H1 (cell line): Measurements from ENCODE around the gene YIPF3. TPM values are rescaled to one million over a fixed set of nuclear protein-coding genes. Genes with fewer than 3 reads are reported as not detected.

ENCODE experiments used
- CTCF ChIA-PET: fragments of 300-600 bp; sonication (Branson Sonifier 250); formaldehyde crosslinking; loops from one replicate; lab custom pipeline; 2021; ENCODE audit not compliant: partially characterized antibody; lab: Charles Lee
- POLR2A ChIA-PET: fragments of 300-600 bp; sonication (Branson Sonifier 250); formaldehyde crosslinking; loops from one replicate; lab custom pipeline; 2021; ENCODE audit warnings: inconsistent platforms; ENCODE audit not compliant: partially characterized antibody; lab: Charles Lee
- DNase-seq, 2 experiments: peaks; one replicate each; pipeline versions ENCODE4 v3.0.0 to v3.0.0-alpha.2; 2010 to 2022; ENCODE audit warnings: low spot score in 2 of 2, low read depth in 1 of 2, mixed read lengths in 1 of 2
- FAIRE-seq: peaks from 2 replicates; lab custom pipeline; 2011; peaks lifted over from hg19 to GRCh38; lab: Jason Lieb, UNC
- H2AFZ ChIP-seq: 2 replicates; pipeline ENCODE4 v1.8.1; 2012; ENCODE audit warnings: low read length, inconsistent platforms
- H2AK5ac ChIP-seq: 2 replicates; pipeline ENCODE4 v1.6.1; 2013; ENCODE audit warnings: low read depth, low read length
- H2BK120ac ChIP-seq: replicated peaks from 2 replicates; pipeline ENCODE3; 2013; ENCODE audit warnings: low read depth, low read length, inconsistent platforms
- H2BK12ac ChIP-seq: 2 replicates; pipeline ENCODE4 v1.6.1; 2013; ENCODE audit warnings: low read depth, low read length
- H2BK15ac ChIP-seq: 2 replicates; pipeline ENCODE4 v1.6.1; 2013; ENCODE audit warnings: low read length
- H2BK20ac ChIP-seq: 2 replicates; pipeline ENCODE4 v1.6.1; 2013; ENCODE audit warnings: low read length
- H2BK5ac ChIP-seq: 2 replicates; pipeline ENCODE4 v1.6.1; 2013; ENCODE audit warnings: low read depth, low read length
- H3K14ac ChIP-seq: 2 replicates; pipeline ENCODE4 v1.6.1; 2013; ENCODE audit warnings: inconsistent platforms; ENCODE audit not compliant: insufficient read length
- H3K18ac ChIP-seq: 2 replicates; pipeline ENCODE4 v1.6.1; 2013; ENCODE audit warnings: low read length; ENCODE audit errors: extremely low read depth
- H3K23ac ChIP-seq: 2 replicates; pipeline ENCODE4 v1.6.1; 2013; ENCODE audit warnings: inconsistent platforms; ENCODE audit not compliant: insufficient read length
- H3K23me2 ChIP-seq: 2 replicates; pipeline ENCODE4 v1.6.1; 2013; ENCODE audit warnings: low read depth, low read length
- H3K27ac ChIP-seq: 2 replicates; pipeline ENCODE4 v1.6.1; 2011; ENCODE audit warnings: low read depth, low read length, inconsistent platforms
- H3K27me3 ChIP-seq, 4 experiments: replicated peaks in 1 of 4; 1 replicate in 1 of 4; 2 replicates in 3 of 4; pipeline versions ENCODE4 v1.6.1 to v1.8.1; 2011 to 2013; ENCODE audit warnings: low read length in 3 of 4, mild to moderate bottlenecking in 3 of 4, inconsistent platforms in 2 of 4, mixed read lengths in 2 of 4, moderate library complexity in 1 of 4; ENCODE audit not compliant: control insufficient read depth in 3 of 4, insufficient read depth in 3 of 4; ENCODE audit errors: extremely low read depth in 1 of 4
- H3K36me3 ChIP-seq, 4 experiments: 2 replicates each; pipeline versions ENCODE4 v1.6.1 to v1.8.1; 2011 to 2013; ENCODE audit warnings: mild to moderate bottlenecking in 4 of 4, low read length in 3 of 4, moderate library complexity in 2 of 4, control low read depth in 1 of 4, inconsistent platforms in 1 of 4; ENCODE audit not compliant: insufficient read depth in 4 of 4, control insufficient read depth in 2 of 4
- H3K4ac ChIP-seq: replicated peaks from 2 replicates; pipeline ENCODE3; 2013; ENCODE audit warnings: low read length, low read depth, mixed read lengths, inconsistent platforms; ENCODE audit not compliant: insufficient read length
- H3K4me1 ChIP-seq, 4 experiments: replicated peaks in 1 of 4; 1 replicate in 1 of 4; 2 replicates in 3 of 4; pipeline versions ENCODE4 v1.6.1 to v1.8.1; 2011 to 2013; ENCODE audit warnings: low read length in 3 of 4, inconsistent platforms in 2 of 4, mixed read lengths in 1 of 4; ENCODE audit not compliant: insufficient read depth in 4 of 4, control insufficient read depth in 3 of 4
- H3K4me2 ChIP-seq, 2 experiments: 2 replicates each; pipeline versions ENCODE4 v1.6.1 to v1.8.1; 2011 to 2013; ENCODE audit warnings: low read depth in 2 of 2, low read length in 2 of 2, control low read depth in 1 of 2, inconsistent platforms in 1 of 2, mild to moderate bottlenecking in 1 of 2; ENCODE audit not compliant: insufficient read depth in 1 of 2
- H3K4me3 ChIP-seq, 4 experiments: fragments of 200-600, 300-600 bp in 1 of 4; sonication (generic), shearing (Covaris generic), sonication (Bioruptor Twin) in 1 of 4; 2 replicates each; pipeline versions ENCODE4 v1.5.1 to v1.8.1; 2011 to 2016; ENCODE audit warnings: low read length in 4 of 4, low read depth in 3 of 4, control low read depth in 2 of 4, inconsistent platforms in 2 of 4, mild to moderate bottlenecking in 2 of 4, mixed read lengths in 1 of 4, moderate library complexity in 1 of 4; ENCODE audit not compliant: insufficient read depth in 2 of 4; ENCODE audit errors: extremely low read depth in 1 of 4
- H3K56ac ChIP-seq: replicated peaks from 2 replicates; pipeline ENCODE3; 2013; ENCODE audit warnings: low read depth, mild to moderate bottlenecking, mixed read lengths, low read length, inconsistent platforms; ENCODE audit not compliant: insufficient read length
- H3K79me1 ChIP-seq: 2 replicates; pipeline ENCODE4 v1.6.1; 2013; ENCODE audit warnings: low read depth, low read length, control low read depth
- H3K79me2 ChIP-seq, 2 experiments: 2 replicates each; pipeline versions ENCODE4 v1.6.1 to v1.8.1; 2012 to 2013; ENCODE audit warnings: low read length in 2 of 2, mild to moderate bottlenecking in 2 of 2, inconsistent platforms in 1 of 2; ENCODE audit not compliant: insufficient read depth in 2 of 2, control insufficient read depth in 1 of 2
- H3K9ac ChIP-seq, 4 experiments: replicated peaks in 1 of 4; 1 replicate in 1 of 4; 2 replicates in 3 of 4; pipeline versions ENCODE4 v1.6.1 to v1.8.1; 2011 to 2013; ENCODE audit warnings: low read depth in 3 of 4, low read length in 3 of 4, control low read depth in 2 of 4, mild to moderate bottlenecking in 2 of 4, moderate library complexity in 2 of 4, inconsistent platforms in 1 of 4; ENCODE audit errors: extremely low read depth in 1 of 4
- H3K9me3 ChIP-seq, 2 experiments: 2 replicates each; pipeline versions ENCODE4 v1.6.1 to v1.8.1; 2012 to 2013; ENCODE audit warnings: mild to moderate bottlenecking in 2 of 2, moderate library complexity in 2 of 2, control low read depth in 1 of 2, inconsistent platforms in 1 of 2, low read depth in 1 of 2, low read length in 1 of 2, mixed read lengths in 1 of 2; ENCODE audit not compliant: insufficient read depth in 2 of 2
- H4K20me1 ChIP-seq, 2 experiments: replicated peaks in 1 of 2; 2 replicates each; pipeline versions ENCODE3 to v1.8.1; 2011 to 2013; ENCODE audit warnings: inconsistent platforms in 2 of 2, low read length in 2 of 2, mild to moderate bottlenecking in 1 of 2; ENCODE audit not compliant: insufficient read depth in 2 of 2, control insufficient read depth in 1 of 2
- H4K5ac ChIP-seq: 2 replicates; pipeline ENCODE4 v1.6.1; 2013; ENCODE audit warnings: low read length, low read depth, mixed read lengths, inconsistent platforms; ENCODE audit not compliant: insufficient read length
- H4K8ac ChIP-seq: 2 replicates; pipeline ENCODE4 v1.8.0; 2013; ENCODE audit warnings: mild to moderate bottlenecking, moderate library complexity, low read length, inconsistent platforms; ENCODE audit not compliant: insufficient read depth; ENCODE audit errors: extremely low read depth
- H4K91ac ChIP-seq: replicated peaks from 2 replicates; pipeline ENCODE3; 2013; ENCODE audit warnings: low read length, mixed read lengths, inconsistent platforms; ENCODE audit not compliant: insufficient read length
- ASH2L ChIP-seq: fragments of 200-600, 300-600 bp; sonication (generic); IDR thresholded peaks from one replicate; pipeline ENCODE4 v1.7.1; 2017; ENCODE audit warnings: low read length
- BACH1 ChIP-seq: IDR thresholded peaks from 2 replicates; pipeline ENCODE4 v1.6.1; 2012; ENCODE audit warnings: low read length, improper control_type of control experiment
- CBX5 ChIP-seq: fragments of 300-800, 300-1000 bp; sonication (generic); IDR thresholded peaks from 2 replicates; pipeline ENCODE4 v1.7.1; 2016; ENCODE audit warnings: antibody characterized with exemption, low read length, low read depth
- CREB1 ChIP-seq: IDR thresholded peaks from 2 replicates; pipeline ENCODE4 v1.6.1; 2012; ENCODE audit warnings: inconsistent platforms
- CTBP2 ChIP-seq: IDR thresholded peaks from 2 replicates; pipeline ENCODE4 v1.7.0; 2011; ENCODE audit warnings: borderline replicate concordance, mild to moderate bottlenecking, moderate library complexity, mixed read lengths, low read length; ENCODE audit not compliant: insufficient read depth, insufficient read length
- GABPA ChIP-seq: IDR thresholded peaks from 2 replicates; pipeline ENCODE4 v1.6.1; 2011; ENCODE audit warnings: mild to moderate bottlenecking, low read length, moderate library complexity, borderline replicate concordance; ENCODE audit not compliant: insufficient read depth
- HDAC2 ChIP-seq, 2 experiments: fragments of 300-600 bp in 1 of 2; sonication (generic) in 1 of 2; IDR thresholded peaks; 2 replicates each; pipeline ENCODE4 v1.6.1; 2011 to 2012; ENCODE audit warnings: low read depth in 2 of 2, low read length in 2 of 2, mild to moderate bottlenecking in 2 of 2, moderate library complexity in 2 of 2, borderline replicate concordance in 1 of 2, inconsistent platforms in 1 of 2
- KDM1A ChIP-seq: fragments of 200-600, 300-600 bp; sonication (generic); IDR thresholded peaks from 2 replicates; pipeline ENCODE4 v1.7.1; 2016; ENCODE audit warnings: mild to moderate bottlenecking, low read length, borderline replicate concordance
- PHF8 ChIP-seq: fragments of 200-600 bp; sonication (generic); conservative IDR thresholded peaks from 2 replicates; pipeline ENCODE4 v1.7.1; 2012; ENCODE audit warnings: low read depth, mild to moderate bottlenecking, inconsistent platforms, low read length, moderate library complexity
- SIN3A ChIP-seq, 2 experiments: IDR thresholded peaks in 1 of 2; conservative IDR thresholded peaks in 1 of 2; 2 replicates each; pipeline ENCODE4 v1.6.1; 2011 to 2012; ENCODE audit warnings: low read length in 2 of 2, improper control_type of control experiment in 1 of 2, low read depth in 1 of 2, mild to moderate bottlenecking in 1 of 2
- SUZ12 ChIP-seq: fragments of 200-600 bp; sonication (generic); IDR thresholded peaks from 2 replicates; pipeline ENCODE4 v1.6.1; 2012; ENCODE audit warnings: mild to moderate bottlenecking, inconsistent platforms, low read length, moderate library complexity, mixed read lengths
- TBP ChIP-seq: IDR thresholded peaks from 2 replicates; pipeline ENCODE4 v1.6.1; 2011; ENCODE audit warnings: low read depth, low read length, improper control_type of control experiment
- ZNF274 ChIP-seq: IDR thresholded peaks from 2 replicates; pipeline ENCODE4 v1.7.0; 2012; ENCODE audit warnings: low read length, borderline replicate concordance; ENCODE audit errors: extremely low read depth
- WGBS, 2 experiments: shearing (Covaris generic) in 1 of 2; methylation state at CpG; one replicate each; pipeline versions ENCODE4 v1.1.6 to v1.1.7; 2013 to 2015; ENCODE audit warnings: low lambda C conversion rate in 2 of 2, mixed read lengths in 2 of 2, inconsistent platforms in 1 of 2, low coverage in 1 of 2, missing lambda C conversion rate in 1 of 2; ENCODE audit not compliant: insufficient replicate concordance in 2 of 2, insufficient coverage in 1 of 2, insufficient read length in 1 of 2; ENCODE audit errors: extremely low coverage in 1 of 2, missing lambda C conversion rate in 1 of 2; 5-methylcytosine and 5-hydroxymethylcytosine counted together
- polyA plus RNA-seq, 7 experiments: library from polyadenylated mRNA; depleted of rRNA in 3 of 7; stranded (reverse) in 5 of 7; unstranded in 2 of 7; fragments of >200 nt in 5 of 7; fragments of 200-250 nt in 2 of 7; gene quantifications; 1 replicate in 5 of 7; 2 replicates in 1 of 7; 4 replicates in 1 of 7; pipeline versions ENCODE4 v1.2.1 to v1.2.3, GENCODE V29; 2011 to 2013; ENCODE audit warnings: missing spikeins in 2 of 7, mixed read lengths in 2 of 7
- total RNA-seq: library from RNA; stranded (reverse); fragmentation: NEBNext Ultra II Directional; extraction: Animal tissue kit (Norgen Biotek cat#: 25700); gene quantifications from 2 replicates; pipeline ENCODE4 v1.2.1, GENCODE V29; 2021

YIPF3 gene
- total and polyA plus RNA-seq, 2 of the 8 experiments (the other 6 are each of a cell fraction or from before 2014, with no cell fraction given): 77.2 to 225 TPM

DNA sequence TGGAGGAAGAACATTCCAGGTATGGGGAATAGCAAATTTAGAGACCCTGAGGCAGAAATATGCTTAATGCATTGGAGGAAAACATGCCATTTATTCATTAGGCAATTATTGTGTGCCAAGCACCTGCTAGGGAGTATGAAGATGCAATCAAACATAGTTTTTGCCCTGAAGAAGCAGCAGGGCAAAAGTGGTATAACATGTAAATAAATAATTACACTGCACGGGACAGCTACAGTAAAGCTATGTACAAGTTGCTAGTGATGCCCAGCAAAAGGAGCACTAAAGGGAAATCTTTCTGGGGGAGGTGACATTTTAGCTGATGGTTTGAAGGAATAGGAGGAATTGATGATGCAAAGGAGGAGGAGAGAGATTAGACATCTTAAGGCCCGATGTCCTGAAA is 40.0 kb downstream of the YIPF3 start:
- Histone ChIP-seq H3K27ac (0 out of 2 replicates have a peak overlapping the region, but pooled peaks have one; percentile 25), H3K36me3 (no peaks in the 10 kb centered on the region), H3K56ac (peak overlapping the region; percentile 37), H2AFZ (peak overlapping the region; percentile 93; the same call in 1 of the 2 replicates), H3K9me3 (no peaks in the 10 kb centered on the region), H3K4ac (no peak overlapping the region), H3K23me2 (peaks cover 4% of the 10 kb centered on the region; the same call in 1 of the 2 replicates), H3K79me1 (peaks cover 6% of the 10 kb centered on the region; the same call in 1 of the 2 replicates), H4K8ac (no peak overlapping the region), H4K20me1 (peaks cover 1 to 2% of the 10 kb centered on the region in 2 experiments), H2AK5ac (no peak overlapping the region), H3K4me1 (peaks cover 0 to 10% (median 9%) of the 10 kb centered on the region in 4 experiments; a peak in 5 of 7 replicates), H2BK15ac (no peak overlapping the region), H3K9ac (peak overlapping the region in 3 of 4 experiments; percentile 10 to 45 (median 14); a peak in 4 of 7 replicates), H3K23ac (no peak overlapping the region), H2BK120ac (no peak overlapping the region), H3K4me2 (peak overlapping the region; percentile 73 to 89), H3K18ac (peak overlapping the region; percentile 66; the same call in 1 of the 2 replicates), H3K27me3 (no peaks in the 10 kb centered on the region), H3K79me2 (peaks cover 14 to 37% of the 10 kb centered on the region in 2 experiments), H3K14ac (no peak overlapping the region), H2BK5ac (no peak overlapping the region), H4K5ac (no peak overlapping the region), H3K4me3 (peak overlapping the region; percentile 43 to 79 (median 57); a peak in 5 of 8 replicates), H2BK12ac (no peak overlapping the region), H4K91ac (no peak overlapping the region), H2BK20ac (no peak overlapping the region)
- DNase-seq (no peak), FAIRE-seq (no peak)
- ChIA-PET CTCF (interaction anchor here (2.3 to 32.9 kb wide), 2 partner anchors 20 to 24 kb away, joined by 6 to 536 read pairs; partner anchors contain the start of gene LRRC73), POLR2A (interaction anchor here (1.0 to 1.9 kb wide), 10 partner anchors 9 to 40 kb away, joined by 3 to 8 read pairs (median 5); partner anchors contain the start of genes POLR1C and YIPF3)
- 68% methylated on average over 2 of the region's 2 CpGs; no CpG with 5 or more reads in 1 of the 2 experiments for WGBS, 2 experiments
- no peak for TF ChIP-seq TBP
- no peak for TF ChIP-seq GABPA
- no peak for TF ChIP-seq CBX5
- TF ChIP-seq HDAC2 (IDR thresholded peaks at IDR 0.05; ENCODE audit: borderline replicate concordance in 1 of 2, low read depth in 2 of 2, low read length in 2 of 2): no peak
- TF ChIP-seq SIN3A (conservative IDR thresholded peaks at IDR 0.05 in 1 of 2, IDR thresholded peaks at IDR 0.05 in 1 of 2; ENCODE audit: low read depth in 1 of 2, low read length in 2 of 2): no peak
- TF ChIP-seq PHF8: no peak
- TF ChIP-seq CTBP2: no peak
- no peak for TF ChIP-seq ASH2L
- TF ChIP-seq SUZ12: no peak
- TF ChIP-seq KDM1A: no peak
- TF ChIP-seq BACH1: no peak
- TF ChIP-seq CREB1: no peak
- TF ChIP-seq ZNF274: no peak
